Esophagus squamous epithelium (tissue), 4 donors: Measurements from ENCODE around the gene PWP1.

Experiments used
- POLR2A ChIP-seq, 4 donors: fragments of 450-650 bp; IDR thresholded peaks; one replicate each; pipeline ENCODE4 v1.6.1; 2017; ENCODE audit warnings: antibody characterized with exemption in 4 of 4, mild to moderate bottlenecking in 4 of 4, moderate library complexity in 3 of 4
- TF ChIP-seq, protein P1 (sequence below), 6 experiments: fragments of 450-650 bp in 4 of 6; fragments of 200-600 bp in 2 of 6; sonication (generic) in 2 of 6; IDR thresholded peaks; one replicate each; pipeline ENCODE4 v1.5.1; 2016 to 2019; ENCODE audit warnings: antibody characterized with exemption in 6 of 6, mild to moderate bottlenecking in 4 of 6, moderate library complexity in 4 of 6

DNA sequence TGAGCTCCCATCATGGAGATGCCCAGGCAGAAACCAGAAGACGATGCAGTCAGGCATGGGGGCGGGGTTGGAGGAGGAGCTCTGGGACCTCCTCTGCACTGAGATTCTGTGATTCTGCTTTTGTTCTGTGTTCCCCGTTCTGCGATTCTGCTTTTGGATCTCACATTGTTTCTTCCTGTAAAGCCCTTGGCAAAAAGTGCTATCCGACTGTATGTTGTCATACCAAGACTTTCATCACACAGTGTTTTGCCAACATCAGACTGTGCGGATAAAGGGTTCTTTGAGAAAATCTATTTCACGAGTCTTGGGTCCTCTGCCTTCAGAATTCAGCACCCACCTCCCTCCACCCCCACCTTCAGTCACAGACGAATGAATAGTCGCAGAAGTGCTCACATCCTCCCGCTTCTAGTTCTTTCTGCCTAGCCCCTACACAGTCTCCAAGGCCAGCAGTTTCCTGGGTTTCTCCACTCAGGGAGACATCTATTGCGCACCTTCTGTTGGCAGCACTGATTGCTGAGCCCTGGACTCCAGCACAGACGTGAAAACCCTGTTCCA, 24.7 kb upstream of the PWP1 start:
- TF ChIP-seq, protein P1, sequence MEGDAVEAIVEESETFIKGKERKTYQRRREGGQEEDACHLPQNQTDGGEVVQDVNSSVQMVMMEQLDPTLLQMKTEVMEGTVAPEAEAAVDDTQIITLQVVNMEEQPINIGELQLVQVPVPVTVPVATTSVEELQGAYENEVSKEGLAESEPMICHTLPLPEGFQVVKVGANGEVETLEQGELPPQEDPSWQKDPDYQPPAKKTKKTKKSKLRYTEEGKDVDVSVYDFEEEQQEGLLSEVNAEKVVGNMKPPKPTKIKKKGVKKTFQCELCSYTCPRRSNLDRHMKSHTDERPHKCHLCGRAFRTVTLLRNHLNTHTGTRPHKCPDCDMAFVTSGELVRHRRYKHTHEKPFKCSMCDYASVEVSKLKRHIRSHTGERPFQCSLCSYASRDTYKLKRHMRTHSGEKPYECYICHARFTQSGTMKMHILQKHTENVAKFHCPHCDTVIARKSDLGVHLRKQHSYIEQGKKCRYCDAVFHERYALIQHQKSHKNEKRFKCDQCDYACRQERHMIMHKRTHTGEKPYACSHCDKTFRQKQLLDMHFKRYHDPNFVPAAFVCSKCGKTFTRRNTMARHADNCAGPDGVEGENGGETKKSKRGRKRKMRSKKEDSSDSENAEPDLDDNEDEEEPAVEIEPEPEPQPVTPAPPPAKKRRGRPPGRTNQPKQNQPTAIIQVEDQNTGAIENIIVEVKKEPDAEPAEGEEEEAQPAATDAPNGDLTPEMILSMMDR (IDR thresholded peaks at IDR 0.05), result no peak
- no peak for TF ChIP-seq POLR2A (IDR thresholded peaks at IDR 0.05)
